HUES6 (cell line): ENCODE results near the gene CPNE9.

ENCODE experiments used
- H3K27ac ChIP-seq: 2 replicates; pipeline ENCODE4 v1.7.0; 2013; ENCODE audit warnings: low read depth, mild to moderate bottlenecking, low read length, inconsistent platforms
- H3K27me3 ChIP-seq: 2 replicates; pipeline ENCODE4 v1.6.1; 2013; ENCODE audit warnings: low read length; ENCODE audit not compliant: control insufficient read depth, insufficient read depth
- H3K36me3 ChIP-seq: 2 replicates; pipeline ENCODE4 v1.6.1; 2013; ENCODE audit warnings: low read length; ENCODE audit not compliant: control insufficient read depth, insufficient read depth
- H3K4me1 ChIP-seq: 2 replicates; pipeline ENCODE4 v1.6.1; 2013; ENCODE audit warnings: low read length; ENCODE audit not compliant: control insufficient read depth, insufficient read depth
- H3K4me3 ChIP-seq: 2 replicates; pipeline ENCODE4 v1.5.1; 2013; ENCODE audit warnings: low read depth, low read length
- H3K9ac ChIP-seq: one replicate; pipeline ENCODE4 v1.6.1; 2013; ENCODE audit warnings: mild to moderate bottlenecking, low read length
- H3K9me3 ChIP-seq: 2 replicates; pipeline ENCODE4 v1.6.1; 2013; ENCODE audit warnings: low read depth, low read length; ENCODE audit not compliant: control insufficient read depth, insufficient read depth

The CPNE9 gene

GRCh38 chr3:9688961-9689360 is 14.7 kb upstream of the CPNE9 start:
- H3K9me3 ChIP-seq, result no peaks in the 10 kb centered on the region
- H3K4me3 ChIP-seq, result no peak overlapping the region
- no peaks in the 10 kb centered on the region for H3K4me1 ChIP-seq
- H3K27ac ChIP-seq, result no peak overlapping the region
- H3K36me3 ChIP-seq, result peaks cover 93% of the 10 kb centered on the region
- H3K9ac ChIP-seq, result no peak overlapping the region
- H3K27me3 ChIP-seq, result no peaks in the 10 kb centered on the region

DNA sequence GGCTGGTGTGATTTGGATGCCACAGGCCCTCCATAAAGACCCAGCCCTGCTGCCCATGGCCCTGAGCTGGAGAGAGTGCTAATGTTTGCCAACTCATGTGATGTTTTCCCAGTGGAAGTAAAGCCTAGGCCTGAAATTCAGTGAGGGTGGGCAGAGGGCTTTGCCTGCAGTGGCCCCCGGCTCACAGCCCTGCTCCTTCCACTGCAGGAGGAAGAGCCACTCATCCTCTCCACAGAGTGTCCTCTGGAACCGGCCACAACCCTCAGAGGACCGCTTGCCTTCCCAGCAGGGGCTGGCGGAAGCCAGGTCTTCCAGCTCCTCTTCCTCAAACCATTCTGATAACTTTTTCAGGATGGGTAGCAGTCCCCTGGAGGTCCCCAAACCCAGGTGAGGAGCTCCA is 13.9 kb upstream of the CPNE9 start:
- Histone ChIP-seq H3K27ac (no peak overlapping the region), H3K4me3 (no peak overlapping the region), H3K4me1 (no peaks in the 10 kb centered on the region), H3K36me3 (peaks cover 90% of the 10 kb centered on the region), H3K9me3 (no peaks in the 10 kb centered on the region), H3K27me3 (no peaks in the 10 kb centered on the region), H3K9ac (no peak overlapping the region)

DNA sequence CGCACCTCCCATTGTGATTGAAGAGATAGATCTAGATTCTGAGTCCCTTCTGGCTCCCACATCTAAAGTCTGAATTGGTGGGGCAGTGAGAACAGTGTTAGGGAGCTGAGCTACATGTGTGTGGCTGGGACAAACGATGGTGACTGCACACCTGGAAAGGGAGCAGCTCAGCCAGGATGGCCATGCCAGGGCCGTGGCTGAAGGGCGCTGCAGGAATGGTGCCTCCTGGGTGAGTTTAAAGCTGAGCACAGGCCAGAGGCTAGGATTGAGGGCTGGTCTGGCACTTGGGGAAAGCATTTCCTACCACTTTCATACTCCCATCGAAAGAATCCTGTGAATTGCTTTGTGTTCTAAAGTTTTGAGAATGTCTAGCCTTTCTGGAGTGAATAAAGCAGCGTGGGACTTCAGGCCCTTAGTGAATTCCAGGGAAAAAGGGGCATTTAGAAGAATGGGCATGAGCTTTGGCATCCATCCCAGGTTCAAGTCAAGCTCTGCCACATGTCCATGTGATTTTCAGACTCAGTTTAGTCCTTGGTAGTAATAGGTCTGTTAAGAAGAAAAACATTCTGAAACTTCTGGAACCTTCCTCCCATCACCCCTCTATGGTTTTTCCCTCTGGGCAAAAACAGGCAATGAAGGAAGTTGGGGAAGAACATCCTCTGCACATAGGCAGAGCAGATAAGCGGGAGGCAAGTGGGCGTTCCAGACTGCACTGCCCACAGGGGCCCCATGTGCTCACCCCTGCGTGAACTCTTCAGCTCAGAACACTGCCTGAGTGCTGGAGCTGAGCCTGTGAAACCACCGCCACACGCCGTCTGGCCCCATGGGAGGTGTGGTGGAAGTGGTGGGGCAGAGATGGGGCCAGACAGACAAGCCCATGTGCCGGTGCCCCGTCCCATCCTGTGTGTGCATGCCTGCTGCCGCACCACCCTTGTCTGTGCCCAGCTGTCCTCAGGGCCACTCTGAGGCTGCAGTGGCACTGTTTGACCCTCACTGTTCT is 12.9 kb upstream of the CPNE9 start:
- no peak overlapping the region for H3K27ac ChIP-seq
- H3K9ac ChIP-seq, result no peak overlapping the region
- H3K4me3 ChIP-seq, result no peak overlapping the region
- H3K36me3 ChIP-seq, result peaks cover 89% of the 10 kb centered on the region
- no peaks in the 10 kb centered on the region for H3K4me1 ChIP-seq
- no peaks in the 10 kb centered on the region for H3K27me3 ChIP-seq
- no peaks in the 10 kb centered on the region for H3K9me3 ChIP-seq

GRCh38 chr3:9691636-9692035 is 12.0 kb upstream of the CPNE9 start:
- no peaks in the 10 kb centered on the region for H3K9me3 ChIP-seq
- no peaks in the 10 kb centered on the region for H3K4me1 ChIP-seq
- H3K9ac ChIP-seq, result no peak overlapping the region
- H3K27me3 ChIP-seq, result no peaks in the 10 kb centered on the region
- H3K4me3 ChIP-seq, result no peak overlapping the region
- H3K36me3 ChIP-seq, result peaks cover 80% of the 10 kb centered on the region
- no peak overlapping the region for H3K27ac ChIP-seq

GRCh38 chr3:9692416-9692815 is 11.2 kb upstream of the CPNE9 start:
- H3K4me3 ChIP-seq, result no peak overlapping the region
- H3K27me3 ChIP-seq, result no peaks in the 10 kb centered on the region
- no peak overlapping the region for H3K27ac ChIP-seq
- H3K36me3 ChIP-seq, result peaks cover 75% of the 10 kb centered on the region
- H3K9me3 ChIP-seq, result no peaks in the 10 kb centered on the region
- no peak overlapping the region for H3K9ac ChIP-seq
- no peaks in the 10 kb centered on the region for H3K4me1 ChIP-seq

GRCh38 chr3:9695345-9695744 is 8.3 kb upstream of the CPNE9 start:
- Histone ChIP-seq H3K27ac (no peak overlapping the region), H3K9ac (no peak overlapping the region), H3K27me3 (no peaks in the 10 kb centered on the region), H3K36me3 (peaks cover 68% of the 10 kb centered on the region), H3K4me1 (no peaks in the 10 kb centered on the region), H3K9me3 (no peaks in the 10 kb centered on the region), H3K4me3 (no peak overlapping the region)

GRCh38 chr3:9695746-9696145 is 7.9 kb upstream of the CPNE9 start:
- Histone ChIP-seq H3K9me3 (no peaks in the 10 kb centered on the region), H3K27me3 (no peaks in the 10 kb centered on the region), H3K4me1 (no peaks in the 10 kb centered on the region), H3K27ac (no peak overlapping the region), H3K9ac (no peak overlapping the region), H3K36me3 (peaks cover 67% of the 10 kb centered on the region), H3K4me3 (no peak overlapping the region)

- H3K9me3 ChIP-seq, result no peaks in the 10 kb centered on the region
- H3K9ac ChIP-seq, result no peak overlapping the region
- H3K36me3 ChIP-seq, result peaks cover 66% of the 10 kb centered on the region
- no peaks in the 10 kb centered on the region for H3K4me1 ChIP-seq
- H3K4me3 ChIP-seq, result no peak overlapping the region
- no peaks in the 10 kb centered on the region for H3K27me3 ChIP-seq
- no peak overlapping the region for H3K27ac ChIP-seq
These were observed 7.0 kb upstream of the CPNE9 start for GRCh38 chr3:9696480-9697220.

DNA sequence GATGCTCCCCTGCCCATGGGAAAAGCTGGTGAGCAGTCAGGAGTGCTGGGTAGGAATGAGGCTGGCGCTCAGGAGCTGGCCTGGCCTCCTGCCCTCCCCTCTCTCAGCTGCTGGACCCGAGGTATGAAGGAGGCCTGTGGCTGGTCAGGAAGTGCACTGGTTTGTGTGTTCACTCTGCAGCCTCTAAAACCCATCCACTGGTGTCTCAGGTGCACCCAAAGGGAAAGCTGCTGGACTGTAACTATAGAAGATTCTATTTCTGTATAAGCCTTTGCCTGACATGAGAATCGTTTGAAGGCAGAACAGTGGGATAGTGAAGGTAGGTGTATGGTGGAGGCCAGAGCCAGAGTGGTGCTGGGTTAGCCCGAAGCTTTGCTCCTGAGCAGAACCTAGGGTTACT is 5.7 kb upstream of the CPNE9 start:
- H3K27ac ChIP-seq, result no peak overlapping the region
- no peak overlapping the region for H3K4me3 ChIP-seq
- peaks cover 2% of the 10 kb centered on the region for H3K27me3 ChIP-seq
- no peaks in the 10 kb centered on the region for H3K9me3 ChIP-seq
- peaks cover 63% of the 10 kb centered on the region for H3K36me3 ChIP-seq
- no peaks in the 10 kb centered on the region for H3K4me1 ChIP-seq
- H3K9ac ChIP-seq, result no peak overlapping the region

- Histone ChIP-seq H3K27me3 (peaks cover 6% of the 10 kb centered on the region), H3K9me3 (no peaks in the 10 kb centered on the region), H3K4me3 (no peak overlapping the region), H3K27ac (no peak overlapping the region), H3K4me1 (no peaks in the 10 kb centered on the region), H3K9ac (no peak overlapping the region), H3K36me3 (peaks cover 59% of the 10 kb centered on the region)
These were observed 5.3 kb upstream of the CPNE9 start for GRCh38 chr3:9698293-9698692.

DNA sequence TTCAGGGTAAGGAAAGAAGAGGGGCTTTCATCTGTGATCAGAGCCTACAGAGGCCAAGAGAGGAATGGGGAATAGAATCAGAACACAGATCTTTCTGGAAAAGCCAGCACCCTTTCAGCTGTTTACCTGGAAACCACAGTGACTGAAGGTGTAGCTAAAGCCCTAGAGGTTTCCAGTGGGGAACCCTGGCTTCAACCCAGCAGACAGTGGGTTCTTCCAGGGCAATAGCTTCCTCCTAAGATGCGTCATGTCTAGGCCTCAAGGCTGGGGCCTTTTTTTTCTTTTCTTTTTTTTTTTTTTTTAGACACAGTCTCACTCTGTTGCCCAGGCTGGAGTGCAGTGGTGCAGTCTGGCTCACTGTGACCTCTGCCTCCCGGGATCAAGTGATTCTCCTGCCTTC is 3.1 kb upstream of the CPNE9 start:
- Histone ChIP-seq H3K36me3 (peaks cover 40% of the 10 kb centered on the region), H3K9ac (no peak overlapping the region), H3K9me3 (no peaks in the 10 kb centered on the region), H3K27me3 (peaks cover 22% of the 10 kb centered on the region), H3K4me3 (no peak overlapping the region), H3K27ac (no peak overlapping the region), H3K4me1 (no peaks in the 10 kb centered on the region)
